OCI-LY1 (cell line): ENCODE measurements around the gene VSIG10.

Experiments
- H2AFZ ChIP-seq: fragments of 200-600 bp; sonication (generic), shearing (Covaris generic); 2 replicates; pipeline ENCODE4 v1.6.0; 2014; ENCODE audit warnings: antibody characterized with exemption, mild to moderate bottlenecking, low read length
- H3F3A ChIP-seq: fragments of 200-600 bp; sonication (generic), shearing (Covaris generic); 2 replicates; pipeline ENCODE4 v1.6.0; 2014; ENCODE audit warnings: mild to moderate bottlenecking, antibody characterized with exemption, low read length, moderate library complexity; ENCODE audit not compliant: insufficient read depth
- H3K27ac ChIP-seq: fragments of 200-600 bp; sonication (generic); 2 replicates; pipeline ENCODE4 v1.5.1; 2014; ENCODE audit warnings: low read length, mixed run types, mild to moderate bottlenecking, low read depth; ENCODE audit not compliant: poor library complexity, severe bottlenecking
- H3K27me3 ChIP-seq: fragments of 200-600 bp; sonication (generic); 2 replicates; pipeline ENCODE4 v1.6.0; 2014; ENCODE audit warnings: antibody characterized with exemption, mild to moderate bottlenecking, low read length, moderate library complexity; ENCODE audit not compliant: insufficient read depth
- H3K36me3 ChIP-seq: fragments of 200-600 bp; sonication (generic); 2 replicates; pipeline ENCODE4 v1.6.1; 2014; ENCODE audit warnings: mild to moderate bottlenecking, antibody characterized with exemption, low read length, moderate library complexity, mixed read lengths; ENCODE audit not compliant: insufficient read depth
- H3K4me1 ChIP-seq: fragments of 200-600 bp; sonication (generic); 2 replicates; pipeline ENCODE4 v1.5.1; 2014; ENCODE audit warnings: mild to moderate bottlenecking, low read length, moderate library complexity; ENCODE audit not compliant: insufficient read depth, severe bottlenecking
- H3K4me2 ChIP-seq: fragments of 200-600 bp; sonication (generic), shearing (Covaris generic); 2 replicates; pipeline ENCODE4 v1.6.1; 2014; ENCODE audit warnings: low read length
- H3K4me3 ChIP-seq: fragments of 200-600 bp; sonication (generic); 2 replicates; pipeline ENCODE4 v1.5.1; 2014; ENCODE audit warnings: low read length, low read depth, mild to moderate bottlenecking, mixed read lengths; ENCODE audit not compliant: poor library complexity, severe bottlenecking
- H3K79me2 ChIP-seq: fragments of 200-600 bp; shearing (Covaris generic); 2 replicates; pipeline ENCODE4 v1.6.1; 2016; ENCODE audit warnings: mixed run types, low read length, mixed read lengths; ENCODE audit not compliant: insufficient read depth
- H3K9ac ChIP-seq: fragments of 200-600 bp; sonication (generic), shearing (Covaris generic); 2 replicates; pipeline ENCODE4 v1.6.1; 2014; ENCODE audit warnings: mild to moderate bottlenecking, low read length, mixed read lengths
- H3K9me2 ChIP-seq: fragments of 200-600 bp; sonication (generic), shearing (Covaris generic); 2 replicates; pipeline ENCODE4 v1.6.1; 2014; ENCODE audit warnings: low read depth, mild to moderate bottlenecking, low read length, mixed read lengths
- H3K9me3 ChIP-seq: fragments of 200-600 bp; shearing (Covaris generic); 2 replicates; pipeline ENCODE4 v1.6.1; 2014; ENCODE audit warnings: low read length, mixed read lengths
- H4K20me1 ChIP-seq: fragments of 200-600 bp; sonication (generic), shearing (Covaris generic); 2 replicates; pipeline ENCODE4 v1.6.0; 2016; ENCODE audit warnings: mild to moderate bottlenecking, low read length; ENCODE audit not compliant: insufficient read depth
- CTCF ChIP-seq: fragments of 200-600 bp; sonication (generic), shearing (Covaris generic); IDR thresholded peaks from 2 replicates; pipeline ENCODE4 v1.5.1; 2017; ENCODE audit warnings: mild to moderate bottlenecking, antibody characterized with exemption, low read length, moderate library complexity, mixed read lengths
- EZH2 ChIP-seq: fragments of 200-600 bp; sonication (generic), shearing (Covaris generic); IDR thresholded peaks from 2 replicates; pipeline ENCODE4 v1.8.0; 2017; ENCODE audit warnings: borderline replicate concordance, mixed run types, mild to moderate bottlenecking, antibody characterized with exemption, low read length, moderate library complexity, mixed read lengths

VSIG10 gene

GRCh38 chr12:118055865-118056773, 47.7 kb downstream of the VSIG10 start:
- H3K27ac ChIP-seq: no peak overlapping the region
- no peaks in the 10 kb centered on the region for H3K9me2 ChIP-seq
- H3K9me3 ChIP-seq: no peaks in the 10 kb centered on the region
- H3K4me2 ChIP-seq: no peak overlapping the region
- H4K20me1 ChIP-seq: no peaks in the 10 kb centered on the region
- TF ChIP-seq EZH2: no peak
- no peak for TF ChIP-seq CTCF
- no peak overlapping the region for H3K9ac ChIP-seq
- peaks cover 9% of the 10 kb centered on the region for H3K4me1 ChIP-seq
- H2AFZ ChIP-seq: no peak overlapping the region
- H3K79me2 ChIP-seq: no peaks in the 10 kb centered on the region
- H3F3A ChIP-seq: 0 out of 2 replicates have a peak, but pooled peaks cover 4% of the 10 kb centered on the region
- H3K4me3 ChIP-seq: no peak overlapping the region
- H3K36me3 ChIP-seq: no peaks in the 10 kb centered on the region
- no peaks in the 10 kb centered on the region for H3K27me3 ChIP-seq

- TF ChIP-seq CTCF: peak; percentile 80
- TF ChIP-seq EZH2: no peak
- Histone ChIP-seq H2AFZ (no peak overlapping the region), H3K4me1 (peaks cover 5% of the 10 kb centered on the region), H3K9me3 (no peaks in the 10 kb centered on the region), H3K27ac (no peak overlapping the region), H3K9me2 (no peaks in the 10 kb centered on the region), H3K36me3 (no peaks in the 10 kb centered on the region), H3K4me3 (no peak overlapping the region), H3K4me2 (no peak overlapping the region), H3F3A (0 out of 2 replicates have a peak, but pooled peaks cover 4% of the 10 kb centered on the region), H4K20me1 (no peaks in the 10 kb centered on the region), H3K79me2 (no peaks in the 10 kb centered on the region), H3K27me3 (no peaks in the 10 kb centered on the region), H3K9ac (no peak overlapping the region)
Observed at GRCh38 chr12:118055144-118055557, 48.7 kb downstream of the VSIG10 start.

- H2AFZ ChIP-seq: no peak overlapping the region
Observed at GRCh38 chr12:118053071-118053985, 50.5 kb downstream of the VSIG10 start.

More at GRCh38 chr12:118053071-118053985, 50.5 kb downstream of the VSIG10 start:
- Histone ChIP-seq H3F3A (no peaks in the 10 kb centered on the region), H4K20me1 (no peaks in the 10 kb centered on the region), H3K27me3 (no peaks in the 10 kb centered on the region), H3K9me3 (no peaks in the 10 kb centered on the region), H3K4me1 (no peaks in the 10 kb centered on the region), H3K79me2 (no peaks in the 10 kb centered on the region), H3K4me2 (no peak overlapping the region), H3K9me2 (no peaks in the 10 kb centered on the region), H3K27ac (no peak overlapping the region), H3K36me3 (no peaks in the 10 kb centered on the region), H3K9ac (no peak overlapping the region), H3K4me3 (no peak overlapping the region)
- TF ChIP-seq EZH2: no peak
- TF ChIP-seq CTCF: no peak
